Karpas-422 (cell line): ENCODE results near the gene CCDC169. TPM values are rescaled to one million over a fixed set of nuclear protein-coding genes. Genes with fewer than 3 reads are reported as not detected.

Source experiments
- DNase-seq: peaks from one replicate; pipeline ENCODE4 v3.0.0-alpha.2; 2015
- H2AFZ ChIP-seq: fragments of 200-600 bp; sonication (generic); 2 replicates; pipeline ENCODE4 v1.6.1; 2014; ENCODE audit warnings: antibody characterized with exemption, low read length, mixed read lengths
- H3K27ac ChIP-seq: fragments of 200-600 bp; sonication (generic); 2 replicates; pipeline ENCODE4 v1.5.1; 2014; ENCODE audit warnings: mild to moderate bottlenecking, low read length, moderate library complexity
- H3K27me3 ChIP-seq: fragments of 200-600 bp; sonication (generic); 2 replicates; pipeline ENCODE4 v1.6.1; 2014; ENCODE audit warnings: low read length, mixed read lengths
- H3K36me3 ChIP-seq: fragments of 200-600 bp; sonication (generic); 2 replicates; pipeline ENCODE4 v1.6.1; 2014; ENCODE audit warnings: low read length, mixed read lengths; ENCODE audit not compliant: insufficient read depth
- H3K4me1 ChIP-seq: fragments of 200-600 bp; sonication (generic); 2 replicates; pipeline ENCODE4 v1.6.1; 2014; ENCODE audit warnings: mild to moderate bottlenecking, low read length, mixed read lengths
- H3K4me2 ChIP-seq: fragments of 200-600 bp; sonication (generic); 2 replicates; pipeline ENCODE4 v1.6.1; 2014; ENCODE audit warnings: low read length, low read depth, mild to moderate bottlenecking; ENCODE audit not compliant: poor library complexity, severe bottlenecking
- H3K4me3 ChIP-seq: fragments of 200-600 bp; sonication (generic); 2 replicates; pipeline ENCODE4 v1.5.1; 2014; ENCODE audit warnings: mild to moderate bottlenecking, antibody characterized with exemption, low read length, mixed read lengths
- H3K79me2 ChIP-seq: fragments of 200-600 bp; sonication (generic); 2 replicates; pipeline ENCODE4 v1.6.1; 2014; ENCODE audit warnings: mild to moderate bottlenecking, low read length, mixed read lengths
- H3K9ac ChIP-seq: fragments of 200-600 bp; sonication (generic); 2 replicates; pipeline ENCODE4 v1.6.0; 2014; ENCODE audit warnings: low read length
- H3K9me2 ChIP-seq: fragments of 200-600 bp; sonication (generic), shearing (Covaris generic); replicated peaks from 2 replicates; pipeline ENCODE4 v1.6.0; 2014; ENCODE audit warnings: mild to moderate bottlenecking, low read length, moderate library complexity; ENCODE audit not compliant: insufficient read depth
- H3K9me3 ChIP-seq: fragments of 300-700, 200-600 bp; sonication (generic); 2 replicates; pipeline ENCODE4 v1.6.1; 2014; ENCODE audit warnings: low read length, mixed read lengths
- H4K20me1 ChIP-seq: fragments of 200-600 bp; sonication (generic); 2 replicates; pipeline ENCODE4 v1.6.1; 2014; ENCODE audit warnings: mild to moderate bottlenecking, antibody characterized with exemption, low read length, low read depth; ENCODE audit not compliant: insufficient read depth
- small RNA-seq: library from RNA; depleted of rRNA; stranded (forward); fragments of <200 nt; gene quantifications from one replicate; pipeline ENCODE3, GENCODE V24; 2014
- total RNA-seq: library from RNA; depleted of rRNA; stranded (reverse); fragments of >200 nt; shearing (Covaris generic); gene quantifications from 2 replicates; pipeline ENCODE4 v1.2.3, GENCODE V29; 2014; ENCODE audit warnings: low replicate concordance; rRNA removed

The CCDC169 gene
- total RNA-seq, 1 experiment from 2014 or later, result not detected

DNA sequence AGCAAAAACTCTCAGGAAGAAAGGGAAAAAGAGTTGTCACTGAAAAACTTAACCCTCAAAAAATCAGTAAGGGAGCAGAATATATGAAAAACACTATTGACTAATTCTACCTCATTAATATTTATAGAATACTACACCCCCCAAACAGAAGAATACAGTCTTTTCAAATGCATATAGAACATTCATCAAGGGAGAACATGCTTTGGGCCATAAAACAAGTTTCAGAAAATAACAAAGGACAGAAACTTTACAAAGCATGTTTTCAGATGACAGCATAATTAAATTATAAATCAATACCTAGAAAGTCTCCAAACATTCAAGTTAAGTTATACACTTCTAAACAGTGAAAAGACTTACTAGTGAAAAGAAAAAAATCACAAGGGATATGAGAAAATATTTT lies 113.7 kb downstream of the CCDC169 start:
- H3K36me3 ChIP-seq, result no peaks in the 10 kb centered on the region
- H3K27ac ChIP-seq, result no peak overlapping the region
- no peak overlapping the region for H3K4me2 ChIP-seq
- no peak overlapping the region for H3K4me3 ChIP-seq
- H3K4me1 ChIP-seq, result no peaks in the 10 kb centered on the region
- no peaks in the 10 kb centered on the region for H3K79me2 ChIP-seq
- no peak for DNase-seq
- no peaks in the 10 kb centered on the region for H3K9me3 ChIP-seq
- no peaks in the 10 kb centered on the region for H4K20me1 ChIP-seq
- no peak overlapping the region for H2AFZ ChIP-seq
- H3K9me2 ChIP-seq, result no peaks in the 10 kb centered on the region
- no peaks in the 10 kb centered on the region for H3K27me3 ChIP-seq
- no peak overlapping the region for H3K9ac ChIP-seq

Small RNA genes within 50 kb of the gene (small RNA-seq; reads per million reads assigned to genes)
- gene RNU6-71P, result not detected

Other genes with a start within 250 kb of the CCDC169 start
- not detected in 2 replicates for gene DCLK1, start 166.4 kb downstream of the CCDC169 start, total RNA-seq
- not detected in 2 replicates for gene SOHLH2, start 83.3 kb downstream of the CCDC169 start, total RNA-seq
- gene SPART, start 48.6 kb upstream of the CCDC169 start, total RNA-seq, result not detected in 2 replicates
- not detected in 2 replicates for gene CCNA1, start 134.7 kb upstream of the CCDC169 start, total RNA-seq